Small intestine (tissue), 7 donors: ENCODE measurements around the gene PRDM11. TPM values are rescaled to one million over a fixed set of nuclear protein-coding genes. Genes with fewer than 3 reads are reported as not detected.
A peak's percentile ranks its signal among the peaks of the same experiment; 100 is the strongest.

Source experiments
- DNase-seq, 2 donors: peaks; one replicate each; pipeline versions ENCODE4 v3.0.0 to v3.0.0-alpha.2; 2013
- FAIRE-seq: peaks from 2 replicates; lab custom pipeline; 2012; peaks lifted over from hg19 to GRCh38; lab: Jason Lieb, UNC
- H3K27ac ChIP-seq, 3 donors: one replicate each; pipeline ENCODE4 v1.5.1; 2013; ENCODE audit warnings: low read length in 2 of 3, mild to moderate bottlenecking in 2 of 3, control low read depth in 1 of 3, inconsistent platforms in 1 of 3, low read depth in 1 of 3, moderate library complexity in 1 of 3
- H3K27me3 ChIP-seq, 3 donors: one replicate each; pipeline ENCODE4 v1.6.1; 2013; ENCODE audit warnings: low read length in 3 of 3, inconsistent platforms in 1 of 3; ENCODE audit not compliant: control insufficient read depth in 3 of 3, insufficient read depth in 3 of 3
- H3K36me3 ChIP-seq, 3 donors: one replicate each; pipeline ENCODE4 v1.6.1; 2013; ENCODE audit warnings: low read length in 3 of 3, inconsistent platforms in 1 of 3, low read depth in 1 of 3, mild to moderate bottlenecking in 1 of 3, moderate library complexity in 1 of 3; ENCODE audit not compliant: control insufficient read depth in 3 of 3, insufficient read depth in 2 of 3
- H3K4me1 ChIP-seq, 3 donors: one replicate each; pipeline ENCODE4 v1.6.1; 2013; ENCODE audit warnings: low read length in 2 of 3, inconsistent platforms in 1 of 3, low read depth in 1 of 3, mild to moderate bottlenecking in 1 of 3, moderate library complexity in 1 of 3; ENCODE audit not compliant: control insufficient read depth in 3 of 3, insufficient read depth in 2 of 3
- H3K4me3 ChIP-seq, 3 donors: one replicate each; pipeline ENCODE4 v1.5.1; 2013; ENCODE audit warnings: low read length in 3 of 3, control low read depth in 1 of 3, inconsistent platforms in 1 of 3, low read depth in 1 of 3, mild to moderate bottlenecking in 1 of 3, moderate library complexity in 1 of 3
- H3K9me3 ChIP-seq, 2 donors: one replicate each; pipeline ENCODE4 v1.6.1; 2013; ENCODE audit warnings: low read depth in 1 of 2, low read length in 1 of 2; ENCODE audit not compliant: control insufficient read depth in 2 of 2, insufficient read depth in 1 of 2
- WGBS, 3 donors: extraction: QIAGEN DNeasy Blood & Tissue Kit; methylation state at CpG; one replicate each; pipeline ENCODE4 v1.1.7; 2013; 5-methylcytosine and 5-hydroxymethylcytosine counted together
- polyA plus RNA-seq, 4 donors: library from polyadenylated mRNA; stranded (reverse) in 3 of 4; unstranded in 1 of 4; fragments of 200-250 nt in 3 of 4; fragments of 120-200 nt in 1 of 4; gene quantifications; one replicate each; pipeline versions ENCODE4 v1.2.1 to v1.2.3, GENCODE V29; 2013
- donor health status: healthy with polysubstance abuse.
- donor health status: control.
- donor health status: control.
- donor health status: Bipolar disorder and iron deficiency.
- donor health status: healthy.

PRDM11 gene
- polyA plus RNA-seq, 4 donors = 0.45 to 20.4 (median 3.2) TPM

- Histone ChIP-seq H3K9me3 (no peaks in the 10 kb centered on the region), H3K27me3 (no peaks in the 10 kb centered on the region), H3K4me3 (no peak overlapping the region), H3K36me3 (peaks cover 0 to 92% (median 0%) of the 10 kb centered on the region in 3 donors), H3K4me1 (peaks cover 0 to 21% (median 0%) of the 10 kb centered on the region in 3 donors), H3K27ac (peak overlapping the region in 2 of 3 donors; percentile 75 to 76)
- FAIRE-seq (no peak), DNase-seq (no peak)
- 87 to 94% (median 91%) methylated on average over 9 of the region's 9 CpGs for WGBS, 3 donors
Measured at GRCh38 chr11:45210846-45211245, 64.4 kb downstream of the PRDM11 start.

DNA sequence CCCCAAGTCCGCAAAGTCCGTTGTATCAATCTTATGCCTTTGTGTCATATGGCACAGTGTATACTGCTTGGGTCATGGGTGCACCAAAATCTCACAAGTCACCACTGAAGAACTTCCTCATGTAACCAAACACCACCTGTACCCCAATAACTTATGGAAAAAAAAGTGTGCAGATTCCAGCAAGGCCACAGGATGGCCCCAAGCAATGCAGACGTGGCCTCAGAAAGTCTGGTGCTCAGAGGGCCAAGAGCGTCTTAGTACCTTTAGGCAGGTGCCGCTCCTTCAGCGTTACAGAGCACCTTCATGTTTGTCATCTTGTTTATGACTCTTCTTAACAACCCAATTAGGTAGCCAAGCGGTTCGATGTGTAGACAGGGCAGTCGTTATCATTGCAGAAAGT, 65.3 kb downstream of the PRDM11 start:
- DNase-seq (peak in 1 of 2 donors; percentile 16), FAIRE-seq (no peak)
- no peak overlapping the region for H3K4me3 ChIP-seq
- 44 to 70% (median 65%) methylated on average over 9 of the region's 9 CpGs for WGBS, 3 donors
- peaks cover 0 to 87% (median 0%) of the 10 kb centered on the region in 3 donors for H3K36me3 ChIP-seq
- H3K27ac ChIP-seq = no peak overlapping the region
- H3K27me3 ChIP-seq = no peaks in the 10 kb centered on the region
- no peaks in the 10 kb centered on the region for H3K9me3 ChIP-seq
- H3K4me1 ChIP-seq = peaks cover 0 to 21% (median 0%) of the 10 kb centered on the region in 3 donors

DNA sequence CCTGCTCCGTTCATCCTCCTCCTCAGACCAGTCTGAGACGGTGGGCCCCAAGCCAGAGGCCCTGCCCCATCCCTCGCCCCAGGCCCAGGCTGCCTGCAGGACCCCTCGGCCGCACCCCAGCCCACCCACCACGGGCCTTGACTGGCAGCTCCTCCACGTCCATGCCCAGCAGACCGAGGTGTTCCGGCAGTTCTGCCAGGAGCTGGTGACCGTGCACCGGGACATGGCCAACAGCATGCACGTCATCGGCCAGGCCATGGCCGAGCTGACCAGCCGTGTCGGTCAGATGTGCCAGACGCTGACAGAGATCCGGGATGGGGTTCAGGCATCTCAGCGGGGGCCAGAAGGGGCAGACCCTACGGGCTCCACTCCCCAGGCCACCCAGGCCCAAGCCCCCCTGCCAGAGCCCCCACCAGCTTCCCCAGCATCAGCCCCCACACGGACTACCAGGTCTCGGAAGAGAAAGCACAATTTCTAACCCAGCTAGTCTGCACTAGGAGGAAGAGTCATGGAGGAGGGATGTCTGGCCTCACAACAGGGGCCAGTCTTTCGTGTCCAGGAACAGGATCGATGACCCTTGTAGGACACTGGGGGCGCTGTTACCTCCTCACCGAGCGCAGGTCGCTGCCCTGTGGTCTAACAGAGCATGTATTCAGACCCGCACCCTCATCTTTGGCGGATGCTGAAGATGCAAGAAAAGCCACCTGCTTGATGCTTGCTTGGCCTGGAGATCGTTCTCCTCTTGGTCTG, 66.3 kb downstream of the PRDM11 start:
- no peak overlapping the region for H3K4me3 ChIP-seq
- DNase-seq = no peak
- peaks cover 0 to 80% (median 0%) of the 10 kb centered on the region in 3 donors for H3K36me3 ChIP-seq
- no peaks in the 10 kb centered on the region for H3K9me3 ChIP-seq
- no peak overlapping the region for H3K27ac ChIP-seq
- no peak for FAIRE-seq
- H3K27me3 ChIP-seq = no peaks in the 10 kb centered on the region
- 93 to 96% (median 96%) methylated on average over 30 to 31 of the region's 31 CpGs for WGBS, 3 donors
- H3K4me1 ChIP-seq = peaks cover 0 to 21% (median 0%) of the 10 kb centered on the region in 3 donors

DNA sequence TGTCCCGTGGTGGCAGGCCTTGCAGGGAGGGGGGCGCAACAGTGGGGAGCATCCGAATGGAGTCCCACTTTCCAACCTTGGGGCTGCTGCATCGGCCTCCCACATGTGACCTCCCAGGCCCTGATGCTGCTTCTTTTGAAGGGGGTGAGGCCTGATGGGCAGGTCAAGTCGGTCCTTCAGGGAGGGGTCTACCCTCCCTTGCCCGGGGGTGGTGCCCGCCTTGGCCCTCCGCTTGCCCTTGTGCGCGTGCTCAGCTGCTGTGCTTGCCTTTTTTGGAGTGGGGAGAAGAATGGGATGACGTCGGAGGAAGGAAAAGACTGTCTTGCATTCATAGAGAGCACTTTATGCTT, 66.9 kb downstream of the PRDM11 start:
- DNase-seq (no peak), FAIRE-seq (no peak)
- 88 to 96% (median 91%) methylated on average over 12 of the region's 12 CpGs for WGBS, 3 donors

GRCh38 chr11:45213717-45214116, 67.3 kb downstream of the PRDM11 start:
- no peak overlapping the region for H3K4me3 ChIP-seq
- 93 to 100% (median 98%) methylated on average over 1 of the region's 1 CpG for WGBS, 3 donors
- no peak overlapping the region for H3K27ac ChIP-seq
- H3K9me3 ChIP-seq = no peaks in the 10 kb centered on the region
- H3K4me1 ChIP-seq = peaks cover 0 to 19% (median 0%) of the 10 kb centered on the region in 3 donors
- H3K27me3 ChIP-seq = no peaks in the 10 kb centered on the region
- DNase-seq = no peak
- peaks cover 0 to 75% (median 0%) of the 10 kb centered on the region in 3 donors for H3K36me3 ChIP-seq
- FAIRE-seq = no peak

More for the DNA sequence above, 66.9 kb downstream of the PRDM11 start:
- no peak overlapping the region for H3K27ac ChIP-seq
- H3K4me3 ChIP-seq = no peak overlapping the region
- no peaks in the 10 kb centered on the region for H3K27me3 ChIP-seq
- H3K4me1 ChIP-seq = peaks cover 0 to 19% (median 0%) of the 10 kb centered on the region in 3 donors
- H3K9me3 ChIP-seq = no peaks in the 10 kb centered on the region
- H3K36me3 ChIP-seq = peaks cover 0 to 76% (median 0%) of the 10 kb centered on the region in 3 donors

DNA sequence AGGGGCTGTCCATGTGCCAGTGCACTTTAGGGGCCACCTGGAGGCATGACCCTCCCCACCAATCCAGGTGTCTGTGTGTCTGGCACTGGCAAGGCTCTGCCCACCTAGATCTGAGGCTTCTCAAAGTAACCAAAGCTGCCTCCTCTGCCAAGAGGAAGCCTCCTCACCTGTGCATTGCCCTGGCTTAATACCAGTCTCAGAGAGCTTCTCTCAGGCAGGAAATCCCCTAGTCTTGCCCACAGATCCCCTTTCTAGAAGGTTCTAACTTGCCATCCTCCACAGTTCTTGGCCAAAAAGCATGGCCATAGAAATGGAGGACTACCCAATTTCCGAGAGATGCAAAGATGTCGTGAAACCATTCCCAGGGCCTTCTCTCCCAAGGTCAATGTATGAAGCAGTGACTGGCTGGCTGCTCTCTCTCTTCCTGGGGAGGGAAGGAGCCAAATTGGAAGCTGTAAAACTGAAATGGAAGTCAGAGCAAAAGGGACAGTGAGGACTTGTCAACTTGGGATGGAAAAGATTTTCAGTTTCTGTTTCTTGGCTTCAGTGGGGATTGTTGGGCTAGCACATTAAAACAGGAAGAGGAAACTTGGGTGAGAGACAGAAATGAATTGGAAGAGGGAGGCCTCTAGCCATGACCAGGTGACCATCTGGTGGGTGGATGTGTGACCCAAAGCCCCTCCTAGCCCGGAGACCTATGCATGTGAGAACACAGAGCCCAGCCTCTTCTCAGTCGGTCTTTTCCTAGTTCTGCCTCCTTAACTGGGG, 68.8 kb downstream of the PRDM11 start:
- 74 to 88% (median 88%) methylated on average over 4 of the region's 4 CpGs for WGBS, 3 donors
- H3K4me1 ChIP-seq = peaks cover 0 to 6% (median 0%) of the 10 kb centered on the region in 3 donors
- H3K27me3 ChIP-seq = no peaks in the 10 kb centered on the region
- no peak overlapping the region for H3K4me3 ChIP-seq
- DNase-seq (no peak), FAIRE-seq (no peak)
- H3K36me3 ChIP-seq = peaks cover 0 to 69% (median 0%) of the 10 kb centered on the region in 3 donors
- H3K27ac ChIP-seq = no peak overlapping the region
- no peaks in the 10 kb centered on the region for H3K9me3 ChIP-seq

DNA sequence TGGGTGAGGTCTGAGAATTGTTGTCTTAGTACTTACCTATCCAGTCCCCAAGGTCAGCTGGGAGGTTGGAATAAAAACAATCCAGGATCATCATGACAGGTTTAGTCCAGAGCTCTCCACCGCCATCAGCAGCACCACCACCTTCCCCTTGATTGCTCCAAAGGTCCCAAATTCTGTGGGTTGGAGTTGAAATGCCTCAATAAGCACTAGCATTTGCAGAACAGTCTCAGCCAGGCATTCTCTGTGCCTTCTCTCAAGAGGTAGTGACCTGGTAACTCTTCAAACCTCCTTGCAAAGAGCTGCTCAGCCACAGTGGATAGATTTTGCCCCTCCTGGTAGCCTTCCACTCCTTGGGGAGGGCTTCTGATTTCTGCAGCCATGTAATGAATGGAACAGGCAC, 69.6 kb downstream of the PRDM11 start:
- DNase-seq = no peak
- no peak overlapping the region for H3K4me3 ChIP-seq
- H3K9me3 ChIP-seq = no peaks in the 10 kb centered on the region
- peaks cover 0 to 66% (median 0%) of the 10 kb centered on the region in 3 donors for H3K36me3 ChIP-seq
- WGBS, 3 donors = 80 to 96% (median 92%) methylated on average over 1 of the region's 1 CpG
- no peak for FAIRE-seq
- no peak overlapping the region for H3K27ac ChIP-seq
- H3K27me3 ChIP-seq = no peaks in the 10 kb centered on the region
- H3K4me1 ChIP-seq = no peaks in the 10 kb centered on the region

- H3K4me1 ChIP-seq = no peaks in the 10 kb centered on the region
- no peaks in the 10 kb centered on the region for H3K27me3 ChIP-seq
- H3K9me3 ChIP-seq = no peaks in the 10 kb centered on the region
- no peak overlapping the region for H3K27ac ChIP-seq
- H3K36me3 ChIP-seq = peaks cover 0 to 62% (median 0%) of the 10 kb centered on the region in 3 donors
- 75 to 87% (median 83%) methylated on average over 2 of the region's 2 CpGs for WGBS, 3 donors
- DNase-seq (no peak), FAIRE-seq (no peak)
- no peak overlapping the region for H3K4me3 ChIP-seq
Measured at GRCh38 chr11:45216901-45217300, 70.5 kb downstream of the PRDM11 start.
